IPS-18c (cell line): Measurements from ENCODE around the gene NUB1.

Experiments used
- H3K4me3 ChIP-seq: 2 replicates; pipeline ENCODE4 v1.7.0; 2013; ENCODE audit warnings: low read depth, mild to moderate bottlenecking, low read length, moderate library complexity; ENCODE audit not compliant: insufficient read depth
- H3K9me3 ChIP-seq: one replicate; pipeline ENCODE4 v1.6.1; 2013; ENCODE audit warnings: mild to moderate bottlenecking, low read length, moderate library complexity; ENCODE audit not compliant: control insufficient read depth, insufficient read depth

Gene NUB1

GRCh38 chr7:151336027-151336708 is 5.4 kb upstream of the NUB1 start:
- H3K9me3 ChIP-seq: no peaks in the 10 kb centered on the region
- H3K4me3 ChIP-seq: no peak overlapping the region

GRCh38 chr7:151337346-151337745 is 4.3 kb upstream of the NUB1 start:
- peaks cover 2% of the 10 kb centered on the region for H3K9me3 ChIP-seq
- H3K4me3 ChIP-seq: no peak overlapping the region

GRCh38 chr7:151338809-151339208 is 2.8 kb upstream of the NUB1 start:
- H3K4me3 ChIP-seq: no peak overlapping the region
- peaks cover 2% of the 10 kb centered on the region for H3K9me3 ChIP-seq

GRCh38 chr7:151339651-151340382 is 1.8 kb upstream of the NUB1 start:
- H3K4me3 ChIP-seq: no peak overlapping the region

GRCh38 chr7:151340794-151341356 is 737 bp upstream of the NUB1 start:
- Histone ChIP-seq H3K9me3 (peaks cover 2% of the 10 kb centered on the region), H3K4me3 (peak overlapping the region; percentile 77)

More at GRCh38 chr7:151339651-151340382, 1.8 kb upstream of the NUB1 start:
- peaks cover 2% of the 10 kb centered on the region for H3K9me3 ChIP-seq

GRCh38 chr7:151342102-151342646 is 562 bp downstream of the NUB1 start:
- H3K9me3 ChIP-seq: peaks cover 2% of the 10 kb centered on the region
- peak overlapping the region; percentile 77 for H3K4me3 ChIP-seq

GRCh38 chr7:151342811-151343210 is 1.2 kb downstream of the NUB1 start:
- Histone ChIP-seq H3K9me3 (peaks cover 2% of the 10 kb centered on the region), H3K4me3 (no peak overlapping the region)

- Histone ChIP-seq H3K9me3 (peaks cover 2% of the 10 kb centered on the region), H3K4me3 (no peak overlapping the region)
These were observed 1.9 kb downstream of the NUB1 start for GRCh38 chr7:151343516-151343915.

- Histone ChIP-seq H3K4me3 (no peak overlapping the region), H3K9me3 (peaks cover 2% of the 10 kb centered on the region)
These were observed 4.2 kb downstream of the NUB1 start for GRCh38 chr7:151345576-151346469.

GRCh38 chr7:151346470-151346769 is 4.8 kb downstream of the NUB1 start:
- H3K4me3 ChIP-seq: no peak overlapping the region
- H3K9me3 ChIP-seq: peaks cover under 1% of the 10 kb centered on the region

- no peak overlapping the region for H3K4me3 ChIP-seq
- H3K9me3 ChIP-seq: no peaks in the 10 kb centered on the region
These were observed 5.6 kb downstream of the NUB1 start for GRCh38 chr7:151347200-151347599.

GRCh38 chr7:151348970-151349369 is 7.4 kb downstream of the NUB1 start:
- Histone ChIP-seq H3K9me3 (no peaks in the 10 kb centered on the region), H3K4me3 (no peak overlapping the region)

- no peak overlapping the region for H3K4me3 ChIP-seq
These were observed 7.9 kb downstream of the NUB1 start for GRCh38 chr7:151349507-151349853.

GRCh38 chr7:151351027-151351426 is 9.4 kb downstream of the NUB1 start:
- Histone ChIP-seq H3K4me3 (no peak overlapping the region), H3K9me3 (no peaks in the 10 kb centered on the region)

More at GRCh38 chr7:151349507-151349853, 7.9 kb downstream of the NUB1 start:
- no peaks in the 10 kb centered on the region for H3K9me3 ChIP-seq

GRCh38 chr7:151351967-151352366 is 10.4 kb downstream of the NUB1 start:
- H3K4me3 ChIP-seq: no peak overlapping the region
- H3K9me3 ChIP-seq: no peaks in the 10 kb centered on the region

- no peak overlapping the region for H3K4me3 ChIP-seq
- no peaks in the 10 kb centered on the region for H3K9me3 ChIP-seq
These were observed 10.9 kb downstream of the NUB1 start for GRCh38 chr7:151352512-151352911.

GRCh38 chr7:151361193-151361959 is 19.8 kb downstream of the NUB1 start:
- Histone ChIP-seq H3K4me3 (no peak overlapping the region), H3K9me3 (no peaks in the 10 kb centered on the region)
